OCI-LY3 (cell line): Measurements from ENCODE around the gene SLC25A26.

Source experiments
- H2AFZ ChIP-seq: fragments of 200-600, 300-600 bp; shearing (Covaris generic); 2 replicates; pipeline ENCODE4 v1.6.0; 2014; ENCODE audit warnings: antibody characterized with exemption, low read depth, low read length
- H3K27ac ChIP-seq: fragments of 200-600, 300-600 bp; sonication (generic); 2 replicates; pipeline ENCODE4 v1.5.1; 2014; ENCODE audit warnings: mild to moderate bottlenecking, low read length, moderate library complexity, mixed read lengths
- H3K27me3 ChIP-seq: fragments of 200-600, 300-600 bp; sonication (generic); 2 replicates; pipeline ENCODE4 v1.6.1; 2014; ENCODE audit warnings: low read depth, low read length, mixed read lengths
- H3K36me3 ChIP-seq: fragments of 200-600, 300-600 bp; sonication (generic); replicated peaks from 2 replicates; pipeline ENCODE3; 2014; ENCODE audit warnings: low read depth, low read length, mixed read lengths
- H3K4me1 ChIP-seq: fragments of 300-600, 200-600 bp; sonication (generic); 2 replicates; pipeline ENCODE4 v1.6.1; 2014; ENCODE audit warnings: low read length, mixed read lengths
- H3K4me2 ChIP-seq: fragments of 200-600, 300-600 bp; sonication (generic); 2 replicates; pipeline ENCODE4 v1.6.1; 2014; ENCODE audit warnings: low read length, mixed read lengths
- H3K4me3 ChIP-seq: fragments of 300-600, 200-600 bp; sonication (generic); 2 replicates; pipeline ENCODE4 v1.5.1; 2014; ENCODE audit warnings: antibody characterized with exemption, mild to moderate bottlenecking, low read length, moderate library complexity
- H3K79me2 ChIP-seq: fragments of 300-600, 200-600 bp; shearing (Covaris generic); 2 replicates; pipeline ENCODE4 v1.6.1; 2014; ENCODE audit warnings: mild to moderate bottlenecking, low read length, mixed read lengths
- H3K9ac ChIP-seq: fragments of 300-600, 200-600 bp; shearing (Covaris generic); 2 replicates; pipeline ENCODE4 v1.6.0; 2014; ENCODE audit warnings: mild to moderate bottlenecking, low read length, moderate library complexity
- H3K9me3 ChIP-seq: fragments of 200-600, 300-600 bp; shearing (Covaris generic); 2 replicates; pipeline ENCODE4 v1.6.1; 2014; ENCODE audit warnings: low read length, mixed read lengths; ENCODE audit not compliant: insufficient read depth
- H4K20me1 ChIP-seq: fragments of 200-600, 300-600 bp; sonication (generic); 2 replicates; pipeline ENCODE4 v1.6.1; 2016; ENCODE audit warnings: low read length, mixed read lengths; ENCODE audit not compliant: insufficient read depth
- CTCF ChIP-seq: fragments of 200-600, 300-600 bp; sonication (generic); IDR thresholded peaks from 2 replicates; pipeline ENCODE4 v1.5.1; 2014; ENCODE audit warnings: antibody characterized with exemption, low read length, low read depth
- EZH2phosphoT487 ChIP-seq: fragments of 200-600 bp; shearing (Covaris generic); IDR thresholded peaks from 2 replicates; pipeline ENCODE4 v1.6.1; 2018; ENCODE audit warnings: antibody characterized with exemption, mixed run types, low read depth

Gene SLC25A26

GRCh38 chr3:66363148-66363547 is 142.3 kb downstream of the SLC25A26 start:
- Histone ChIP-seq H3K4me3 (no peak overlapping the region), H3K36me3 (no peaks in the 10 kb centered on the region), H3K27ac (no peak overlapping the region), H2AFZ (no peak overlapping the region), H3K79me2 (no peaks in the 10 kb centered on the region), H4K20me1 (no peaks in the 10 kb centered on the region), H3K9ac (no peak overlapping the region), H3K9me3 (no peaks in the 10 kb centered on the region), H3K4me2 (no peak overlapping the region), H3K4me1 (no peaks in the 10 kb centered on the region), H3K27me3 (no peaks in the 10 kb centered on the region)
- TF ChIP-seq CTCF = no peak
- no peak for TF ChIP-seq EZH2phosphoT487

GRCh38 chr3:66365080-66365479 is 144.3 kb downstream of the SLC25A26 start:
- Histone ChIP-seq H3K27me3 (no peaks in the 10 kb centered on the region), H3K27ac (no peak overlapping the region), H3K4me2 (no peak overlapping the region), H4K20me1 (no peaks in the 10 kb centered on the region), H3K36me3 (no peaks in the 10 kb centered on the region), H3K4me1 (no peaks in the 10 kb centered on the region), H3K79me2 (no peaks in the 10 kb centered on the region), H3K9ac (no peak overlapping the region), H2AFZ (no peak overlapping the region), H3K9me3 (no peaks in the 10 kb centered on the region), H3K4me3 (no peak overlapping the region)
- no peak for TF ChIP-seq EZH2phosphoT487
- no peak for TF ChIP-seq CTCF

- H3K36me3 ChIP-seq = no peaks in the 10 kb centered on the region
- no peaks in the 10 kb centered on the region for H3K4me1 ChIP-seq
- no peaks in the 10 kb centered on the region for H3K27me3 ChIP-seq
- no peak overlapping the region for H3K4me3 ChIP-seq
- H3K27ac ChIP-seq = no peak overlapping the region
- H2AFZ ChIP-seq = no peak overlapping the region
- H3K79me2 ChIP-seq = no peaks in the 10 kb centered on the region
- H3K4me2 ChIP-seq = no peak overlapping the region
- H3K9me3 ChIP-seq = no peaks in the 10 kb centered on the region
- TF ChIP-seq CTCF = no peak
- no peak for TF ChIP-seq EZH2phosphoT487
- no peak overlapping the region for H3K9ac ChIP-seq
- no peaks in the 10 kb centered on the region for H4K20me1 ChIP-seq
Measured at GRCh38 chr3:66366747-66367146, 145.9 kb downstream of the SLC25A26 start.

GRCh38 chr3:66367979-66368378 is 147.2 kb downstream of the SLC25A26 start:
- H3K9me3 ChIP-seq = no peaks in the 10 kb centered on the region
- H3K4me1 ChIP-seq = no peaks in the 10 kb centered on the region
- no peak overlapping the region for H3K4me2 ChIP-seq
- TF ChIP-seq EZH2phosphoT487 = no peak
- no peak for TF ChIP-seq CTCF
- no peaks in the 10 kb centered on the region for H3K79me2 ChIP-seq
- H3K36me3 ChIP-seq = no peaks in the 10 kb centered on the region
- H4K20me1 ChIP-seq = no peaks in the 10 kb centered on the region
- no peak overlapping the region for H3K4me3 ChIP-seq
- no peak overlapping the region for H3K27ac ChIP-seq
- H3K9ac ChIP-seq = no peak overlapping the region
- H3K27me3 ChIP-seq = no peaks in the 10 kb centered on the region
- no peak overlapping the region for H2AFZ ChIP-seq
